Measurements from ENCODE around the gene ZNF691. TPM values are rescaled to one million over a fixed set of nuclear protein-coding genes. Genes with fewer than 3 reads are reported as not detected.
A peak's percentile ranks its signal among the peaks of the same experiment; 100 is the strongest.

Gene ZNF691
- total and polyA plus RNA-seq, 2 experiments from 2014 or later, result 18.6 to 24.3 TPM

GRCh38 chr1:42841010-42841409 is 5.4 kb upstream of the ZNF691 start:
- no peak for TF ChIP-seq CTCF (IDR thresholded peaks at IDR 0.05; ENCODE audit: low read depth, low read length)

DNA sequence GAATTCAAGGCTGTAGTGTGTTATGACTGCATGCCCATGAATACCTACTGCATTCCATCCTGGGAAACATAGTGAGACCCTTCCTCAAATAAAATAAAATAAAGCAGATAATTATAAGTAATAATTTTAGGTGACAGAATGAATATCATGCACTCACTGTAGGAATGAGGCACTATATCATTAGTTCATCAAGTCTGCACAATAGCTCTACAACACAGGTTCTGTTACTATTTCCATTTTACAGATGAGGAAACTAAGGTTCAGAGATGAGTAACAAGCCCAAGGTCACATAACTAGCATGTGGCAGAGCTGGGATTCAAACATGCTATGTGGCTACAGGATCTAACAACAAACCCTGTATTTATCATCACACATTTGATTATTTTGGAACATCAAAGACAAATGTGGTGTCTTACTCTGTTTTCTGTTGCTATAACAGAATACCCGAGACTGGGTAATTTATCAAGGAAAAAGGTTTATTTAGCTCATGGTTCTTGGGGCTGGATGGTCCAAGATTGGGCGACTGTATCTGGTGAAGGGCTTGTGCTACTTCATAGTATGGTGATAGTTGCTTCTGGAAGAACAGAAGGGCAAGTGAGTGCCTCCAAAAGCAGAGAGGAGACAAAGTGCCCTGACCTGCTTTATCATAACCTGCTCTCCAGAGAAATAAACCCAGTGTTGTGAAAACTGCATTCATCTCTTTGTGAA is 4.8 kb upstream of the ZNF691 start:
- TF ChIP-seq CTCF (IDR thresholded peaks at IDR 0.05; ENCODE audit: low read depth, low read length), result no peak
- peaks cover 3% of the 10 kb centered on the region for H3K36me3 ChIP-seq
- H3K4me3 ChIP-seq, result no peak overlapping the region
- no peaks in the 10 kb centered on the region for H3K27me3 ChIP-seq
- H3K27ac ChIP-seq, result no peak overlapping the region
- no peaks in the 10 kb centered on the region for H3K9me3 ChIP-seq (ENCODE audit: low read depth)
- no peaks in the 10 kb centered on the region for H3K4me1 ChIP-seq (ENCODE audit: low read depth)
- no peak for DNase-seq (ENCODE audit: low read depth in 1 of 2, low spot score in 1 of 2)

More at GRCh38 chr1:42841010-42841409, 5.4 kb upstream of the ZNF691 start:
- Histone ChIP-seq H3K4me3 (no peak overlapping the region), H3K36me3 (peaks cover 3% of the 10 kb centered on the region), H3K9me3 (ENCODE audit: low read depth) (no peaks in the 10 kb centered on the region), H3K27me3 (no peaks in the 10 kb centered on the region), H3K4me1 (ENCODE audit: low read depth) (no peaks in the 10 kb centered on the region), H3K27ac (no peak overlapping the region)
- DNase-seq (ENCODE audit: low read depth in 1 of 2, low spot score in 1 of 2), result no peak

GRCh38 chr1:42844592-42845140 is 1.7 kb upstream of the ZNF691 start:
- Histone ChIP-seq H3K4me1 (ENCODE audit: low read depth) (peaks cover 5% of the 10 kb centered on the region), H3K27me3 (no peaks in the 10 kb centered on the region), H3K4me3 (no peak overlapping the region), H3K9me3 (ENCODE audit: low read depth) (no peaks in the 10 kb centered on the region), H3K27ac (no peak overlapping the region), H3K36me3 (peaks cover 3% of the 10 kb centered on the region)
- no peak for TF ChIP-seq CTCF (IDR thresholded peaks at IDR 0.05; ENCODE audit: low read depth, low read length)
- peak in 1 of 2 donors; percentile 21 for DNase-seq (ENCODE audit: low read depth in 1 of 2, low spot score in 1 of 2)

DNA sequence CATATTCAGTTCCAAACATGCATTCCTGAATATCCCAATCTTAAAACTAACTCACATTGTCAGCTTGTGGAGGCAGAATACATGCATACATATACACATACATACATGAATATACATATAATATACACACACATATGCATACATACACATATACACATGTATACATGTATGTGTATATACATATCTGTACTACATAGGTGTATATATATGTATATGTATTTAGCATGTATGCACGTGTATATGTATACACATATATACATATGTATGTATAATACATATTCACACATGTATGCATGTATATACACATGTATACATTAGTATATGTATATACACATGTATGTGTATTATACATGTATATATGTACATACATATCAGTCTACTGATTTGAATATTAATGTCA is 1.2 kb upstream of the ZNF691 start:
- DNase-seq (ENCODE audit: low read depth in 1 of 2, low spot score in 1 of 2), result no peak
- no peaks in the 10 kb centered on the region for H3K9me3 ChIP-seq (ENCODE audit: low read depth)
- no peak overlapping the region for H3K27ac ChIP-seq
- peaks cover 5% of the 10 kb centered on the region for H3K4me1 ChIP-seq (ENCODE audit: low read depth)
- H3K27me3 ChIP-seq, result no peaks in the 10 kb centered on the region
- peaks cover 3% of the 10 kb centered on the region for H3K36me3 ChIP-seq
- H3K4me3 ChIP-seq, result no peak overlapping the region
- TF ChIP-seq CTCF (IDR thresholded peaks at IDR 0.05; ENCODE audit: low read depth, low read length), result no peak

GRCh38 chr1:42845866-42846256 is 552 bp upstream of the ZNF691 start:
- Histone ChIP-seq H3K9me3 (ENCODE audit: low read depth) (no peaks in the 10 kb centered on the region), H3K4me3 (peak overlapping the region; percentile 60), H3K4me1 (ENCODE audit: low read depth) (peaks cover 5% of the 10 kb centered on the region), H3K27me3 (no peaks in the 10 kb centered on the region), H3K36me3 (peaks cover 7% of the 10 kb centered on the region), H3K27ac (no peak overlapping the region)
- no peak for TF ChIP-seq CTCF (IDR thresholded peaks at IDR 0.05; ENCODE audit: low read depth, low read length)
- no peak for DNase-seq (ENCODE audit: low read depth in 1 of 2, low spot score in 1 of 2)

Data from cardiac muscle cell (in vitro differentiated cells and primary cell).